ENCODE data around the gene SPATA13.

- TF ChIP-seq, protein P1, sequence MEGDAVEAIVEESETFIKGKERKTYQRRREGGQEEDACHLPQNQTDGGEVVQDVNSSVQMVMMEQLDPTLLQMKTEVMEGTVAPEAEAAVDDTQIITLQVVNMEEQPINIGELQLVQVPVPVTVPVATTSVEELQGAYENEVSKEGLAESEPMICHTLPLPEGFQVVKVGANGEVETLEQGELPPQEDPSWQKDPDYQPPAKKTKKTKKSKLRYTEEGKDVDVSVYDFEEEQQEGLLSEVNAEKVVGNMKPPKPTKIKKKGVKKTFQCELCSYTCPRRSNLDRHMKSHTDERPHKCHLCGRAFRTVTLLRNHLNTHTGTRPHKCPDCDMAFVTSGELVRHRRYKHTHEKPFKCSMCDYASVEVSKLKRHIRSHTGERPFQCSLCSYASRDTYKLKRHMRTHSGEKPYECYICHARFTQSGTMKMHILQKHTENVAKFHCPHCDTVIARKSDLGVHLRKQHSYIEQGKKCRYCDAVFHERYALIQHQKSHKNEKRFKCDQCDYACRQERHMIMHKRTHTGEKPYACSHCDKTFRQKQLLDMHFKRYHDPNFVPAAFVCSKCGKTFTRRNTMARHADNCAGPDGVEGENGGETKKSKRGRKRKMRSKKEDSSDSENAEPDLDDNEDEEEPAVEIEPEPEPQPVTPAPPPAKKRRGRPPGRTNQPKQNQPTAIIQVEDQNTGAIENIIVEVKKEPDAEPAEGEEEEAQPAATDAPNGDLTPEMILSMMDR (IDR thresholded peaks at IDR 0.05): no peak
- TF ChIP-seq POLR2A (IDR thresholded peaks at IDR 0.05): no peak
These were observed 58.5 kb downstream of the SPATA13 start for GRCh38 chr13:24218977-24219376.

All from uterus (tissue), 2 donors.